ENCODE measurements around the gene KCNQ5. TPM values are rescaled to one million over a fixed set of nuclear protein-coding genes. Genes with fewer than 3 reads are reported as not detected.

KCNQ5 gene
- polyA plus RNA-seq, 1 donor (not counting 4 experiments of a cell fraction or from before 2014, with no cell fraction given): 3.4 TPM

DNA sequence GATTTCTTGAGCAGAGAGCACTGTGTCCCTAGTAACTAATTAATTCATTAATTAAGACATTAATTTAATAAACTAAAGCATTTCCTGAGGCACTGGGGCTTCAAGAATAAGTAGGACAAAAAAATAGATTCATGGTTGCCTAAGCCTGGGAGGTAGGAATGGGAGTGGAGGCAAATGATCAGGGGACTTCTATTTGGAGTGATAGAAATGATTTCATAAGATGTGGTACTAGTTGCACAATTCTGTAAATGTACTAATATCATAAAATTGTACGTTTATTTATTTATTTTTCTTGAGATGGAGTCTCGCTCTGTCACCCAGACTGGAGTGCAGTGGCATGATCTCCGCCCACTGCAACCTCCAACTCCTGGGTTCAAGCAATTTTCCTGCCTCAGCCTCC is 316.2 kb downstream of the KCNQ5 start:
- Histone ChIP-seq H3K4me1 (ENCODE audit: control insufficient read depth, extremely low read depth, insufficient read depth, low read length) (no peaks in the 10 kb centered on the region), H3K9me1 (ENCODE audit: control insufficient read depth, extremely low read depth, insufficient read depth, low read length) (no peaks in the 10 kb centered on the region), H3K79me2 (ENCODE audit: control insufficient read depth, insufficient read depth, low read length) (no peaks in the 10 kb centered on the region), H3K4me2 (ENCODE audit: control insufficient read depth, extremely low read depth, insufficient read depth, low read depth, low read length) (no peak overlapping the region), H3K27ac (ENCODE audit: control insufficient read depth, insufficient read depth, low read length) (no peak overlapping the region), H3K36me3 (ENCODE audit: control insufficient read depth in 2 of 2, extremely low read depth in 1 of 2, insufficient read depth in 2 of 2, low read length in 2 of 2) (no peaks in the 10 kb centered on the region), H3K9ac (ENCODE audit: control insufficient read depth, extremely low read depth, insufficient read depth, low read length) (no peak overlapping the region), H2AFZ (ENCODE audit: control insufficient read depth, low read length) (no peak overlapping the region), H4K20me1 (ENCODE audit: control insufficient read depth, extremely low read depth, insufficient read depth, low read length) (no peaks in the 10 kb centered on the region), H3K9me3 (ENCODE audit: control insufficient read depth, low read depth, low read length) (no peaks in the 10 kb centered on the region), H3K4me3 (ENCODE audit: control insufficient read depth in 2 of 3, extremely low read depth in 1 of 3, insufficient read depth in 2 of 3, low read depth in 1 of 3, low read length in 3 of 3) (no peak overlapping the region), H3K27me3 (ENCODE audit: control insufficient read depth, extremely low read depth, insufficient read depth, low read length) (no peaks in the 10 kb centered on the region)
- no peak for TF ChIP-seq EZH2 (IDR thresholded peaks at IDR 0.05; ENCODE audit: low read length)
- TF ChIP-seq, protein P1, sequence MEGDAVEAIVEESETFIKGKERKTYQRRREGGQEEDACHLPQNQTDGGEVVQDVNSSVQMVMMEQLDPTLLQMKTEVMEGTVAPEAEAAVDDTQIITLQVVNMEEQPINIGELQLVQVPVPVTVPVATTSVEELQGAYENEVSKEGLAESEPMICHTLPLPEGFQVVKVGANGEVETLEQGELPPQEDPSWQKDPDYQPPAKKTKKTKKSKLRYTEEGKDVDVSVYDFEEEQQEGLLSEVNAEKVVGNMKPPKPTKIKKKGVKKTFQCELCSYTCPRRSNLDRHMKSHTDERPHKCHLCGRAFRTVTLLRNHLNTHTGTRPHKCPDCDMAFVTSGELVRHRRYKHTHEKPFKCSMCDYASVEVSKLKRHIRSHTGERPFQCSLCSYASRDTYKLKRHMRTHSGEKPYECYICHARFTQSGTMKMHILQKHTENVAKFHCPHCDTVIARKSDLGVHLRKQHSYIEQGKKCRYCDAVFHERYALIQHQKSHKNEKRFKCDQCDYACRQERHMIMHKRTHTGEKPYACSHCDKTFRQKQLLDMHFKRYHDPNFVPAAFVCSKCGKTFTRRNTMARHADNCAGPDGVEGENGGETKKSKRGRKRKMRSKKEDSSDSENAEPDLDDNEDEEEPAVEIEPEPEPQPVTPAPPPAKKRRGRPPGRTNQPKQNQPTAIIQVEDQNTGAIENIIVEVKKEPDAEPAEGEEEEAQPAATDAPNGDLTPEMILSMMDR (optimal IDR thresholded peaks at IDR 0.05 in 1 of 3, IDR thresholded peaks at IDR 0.05 in 1 of 3, conservative IDR thresholded peaks at IDR 0.05 in 1 of 3; ENCODE audit: extremely low read depth in 1 of 3, insufficient read depth in 2 of 3, low read length in 3 of 3): no peak
- DNase-seq (ENCODE audit: low read depth, low spot score) (no peak), FAIRE-seq (no peak)
- dilution Hi-C loops (cut with MboI; ENCODE audit: extremely low pct_ligation_motif_present, low sequenced_read_pairs): no loop called here

DNA sequence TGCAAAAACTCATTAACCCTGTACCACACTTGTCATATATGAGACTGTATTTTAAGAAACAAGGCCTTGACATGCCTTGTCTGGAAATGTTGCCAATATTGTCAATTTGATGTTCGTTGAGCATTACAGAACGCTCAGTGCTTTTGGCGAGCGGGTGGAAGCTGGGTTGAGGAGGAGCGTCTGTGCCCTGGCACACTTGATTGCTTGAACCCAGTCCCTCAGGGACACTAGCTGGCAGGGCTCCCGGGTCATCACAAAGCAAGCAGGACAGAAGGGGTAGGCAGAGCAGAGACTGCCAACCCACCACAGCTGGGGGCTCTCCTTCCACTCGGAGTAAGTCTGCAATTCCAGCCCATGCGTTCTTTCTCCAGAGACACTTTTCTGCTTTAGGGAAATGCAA is 317.1 kb downstream of the KCNQ5 start:
- no peak overlapping the region for H2AFZ ChIP-seq (ENCODE audit: control insufficient read depth, low read length)
- H3K4me1 ChIP-seq (ENCODE audit: control insufficient read depth, extremely low read depth, insufficient read depth, low read length): no peaks in the 10 kb centered on the region
- H3K9ac ChIP-seq (ENCODE audit: control insufficient read depth, extremely low read depth, insufficient read depth, low read length): no peak overlapping the region
- no peaks in the 10 kb centered on the region for H3K36me3 ChIP-seq (ENCODE audit: control insufficient read depth in 2 of 2, extremely low read depth in 1 of 2, insufficient read depth in 2 of 2, low read length in 2 of 2)
- dilution Hi-C loops (cut with MboI; ENCODE audit: extremely low pct_ligation_motif_present, low sequenced_read_pairs): no loop called here
- H4K20me1 ChIP-seq (ENCODE audit: control insufficient read depth, extremely low read depth, insufficient read depth, low read length): no peaks in the 10 kb centered on the region
- H3K9me3 ChIP-seq (ENCODE audit: control insufficient read depth, low read depth, low read length): no peaks in the 10 kb centered on the region
- FAIRE-seq: no peak
- no peak overlapping the region for H3K4me3 ChIP-seq (ENCODE audit: control insufficient read depth in 2 of 3, extremely low read depth in 1 of 3, insufficient read depth in 2 of 3, low read depth in 1 of 3, low read length in 3 of 3)
- no peaks in the 10 kb centered on the region for H3K27me3 ChIP-seq (ENCODE audit: control insufficient read depth, extremely low read depth, insufficient read depth, low read length)
- H3K4me2 ChIP-seq (ENCODE audit: control insufficient read depth, extremely low read depth, insufficient read depth, low read depth, low read length): no peak overlapping the region
- no peaks in the 10 kb centered on the region for H3K79me2 ChIP-seq (ENCODE audit: control insufficient read depth, insufficient read depth, low read length)
- TF ChIP-seq EZH2 (IDR thresholded peaks at IDR 0.05; ENCODE audit: low read length): no peak
- TF ChIP-seq, protein P1 (optimal IDR thresholded peaks at IDR 0.05 in 1 of 3, IDR thresholded peaks at IDR 0.05 in 1 of 3, conservative IDR thresholded peaks at IDR 0.05 in 1 of 3; ENCODE audit: extremely low read depth in 1 of 3, insufficient read depth in 2 of 3, low read length in 3 of 3): no peak
- H3K9me1 ChIP-seq (ENCODE audit: control insufficient read depth, extremely low read depth, insufficient read depth, low read length): no peaks in the 10 kb centered on the region
- DNase-seq (ENCODE audit: low read depth, low spot score): no peak
- no peak overlapping the region for H3K27ac ChIP-seq (ENCODE audit: control insufficient read depth, insufficient read depth, low read length)

Measured in keratinocyte (primary cell).